LHCN-M2 (cell line): Measurements from ENCODE around the gene NCAM1. TPM values are rescaled to one million over a fixed set of nuclear protein-coding genes. Genes with fewer than 3 reads are reported as not detected.

ENCODE experiments used
- DNase-seq: peaks from one replicate; pipeline ENCODE4 v3.0.0-alpha.2; 2012; ENCODE audit warnings: low read depth
- total RNA-seq: library from RNA; depleted of rRNA; stranded (reverse); fragments of >200 nt; gene quantifications from 2 replicates; pipeline ENCODE4 v1.2.3, GENCODE V29; 2014

Gene NCAM1
- total RNA-seq, 1 experiment from 2014 or later, result 38.7 TPM

DNA sequence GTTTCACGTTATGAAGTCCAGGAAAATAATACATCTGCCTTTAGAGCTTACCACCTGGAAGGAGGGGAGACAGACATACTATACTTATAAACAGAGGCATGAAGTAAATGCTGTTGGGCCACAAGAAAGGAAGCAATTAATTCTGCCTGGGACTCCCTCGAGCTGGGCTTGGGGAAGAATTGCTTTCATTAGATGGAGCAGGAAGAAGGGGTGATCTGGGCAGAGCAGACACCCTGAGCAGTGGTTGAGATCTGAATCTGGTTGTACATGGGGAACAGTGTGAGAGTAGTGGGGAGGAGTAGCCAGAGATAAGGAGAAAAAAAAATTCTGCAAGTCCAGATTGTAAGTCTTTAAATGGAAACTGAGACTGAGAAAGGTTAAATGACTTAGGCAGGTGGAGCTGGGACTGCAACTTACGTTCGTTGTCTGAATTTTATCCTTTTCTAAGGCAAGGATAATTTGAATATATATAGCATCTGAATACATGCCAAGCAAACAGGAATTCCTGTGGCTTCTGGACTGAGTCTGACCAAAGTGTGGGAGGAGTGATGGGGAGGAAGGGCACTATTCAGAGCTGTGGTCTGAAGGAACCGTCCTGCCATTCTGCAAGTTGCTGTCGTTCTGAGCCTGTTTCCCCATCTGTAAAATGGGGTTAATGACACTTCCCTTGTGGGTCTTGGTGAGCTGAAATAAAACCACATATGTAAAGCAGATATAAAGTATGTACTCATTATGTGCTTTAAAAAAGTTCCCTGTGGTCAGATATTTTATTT, 7.9 kb downstream of the NCAM1 start:
- DNase-seq, result peak; percentile 79

DNA sequence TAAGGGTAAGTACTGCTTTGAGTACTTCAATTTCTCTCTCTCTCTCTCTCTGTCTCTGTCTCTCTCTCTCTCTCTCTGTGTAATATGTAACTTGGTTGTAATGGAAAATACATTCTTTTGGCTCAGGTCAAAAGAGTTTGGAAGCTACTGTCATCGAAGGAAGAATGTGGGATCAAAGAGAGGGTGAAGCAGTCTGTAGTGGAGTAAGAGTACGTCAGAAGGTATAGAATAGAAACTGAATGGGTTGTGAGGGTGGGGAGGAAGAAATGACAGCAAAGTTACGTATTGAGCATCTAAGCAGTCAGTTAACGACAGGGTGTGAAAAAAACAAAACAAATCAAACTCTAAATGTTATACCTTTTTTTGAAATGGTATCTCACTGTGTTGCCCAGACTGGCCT, 10.0 kb downstream of the NCAM1 start:
- no peak for DNase-seq

DNA sequence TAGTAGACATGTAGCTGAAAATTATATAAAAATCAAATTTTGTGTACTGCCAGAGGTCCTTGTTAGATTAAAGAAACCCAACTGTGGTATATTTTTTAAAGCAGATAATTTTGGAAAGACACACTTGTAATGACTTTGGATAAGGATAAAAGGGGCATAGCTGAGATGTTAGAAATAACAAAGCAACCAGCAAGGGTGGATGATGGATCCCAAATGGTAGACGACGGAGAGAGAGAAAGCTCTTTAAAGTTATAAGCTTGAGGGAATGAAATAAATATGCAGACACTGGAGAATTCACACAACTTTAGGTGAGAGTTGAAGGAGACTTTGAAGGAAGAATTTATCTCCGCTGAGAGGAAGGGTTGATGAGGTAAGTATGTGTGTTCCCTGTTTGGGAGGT, 10.6 kb downstream of the NCAM1 start:
- DNase-seq, result no peak

DNA sequence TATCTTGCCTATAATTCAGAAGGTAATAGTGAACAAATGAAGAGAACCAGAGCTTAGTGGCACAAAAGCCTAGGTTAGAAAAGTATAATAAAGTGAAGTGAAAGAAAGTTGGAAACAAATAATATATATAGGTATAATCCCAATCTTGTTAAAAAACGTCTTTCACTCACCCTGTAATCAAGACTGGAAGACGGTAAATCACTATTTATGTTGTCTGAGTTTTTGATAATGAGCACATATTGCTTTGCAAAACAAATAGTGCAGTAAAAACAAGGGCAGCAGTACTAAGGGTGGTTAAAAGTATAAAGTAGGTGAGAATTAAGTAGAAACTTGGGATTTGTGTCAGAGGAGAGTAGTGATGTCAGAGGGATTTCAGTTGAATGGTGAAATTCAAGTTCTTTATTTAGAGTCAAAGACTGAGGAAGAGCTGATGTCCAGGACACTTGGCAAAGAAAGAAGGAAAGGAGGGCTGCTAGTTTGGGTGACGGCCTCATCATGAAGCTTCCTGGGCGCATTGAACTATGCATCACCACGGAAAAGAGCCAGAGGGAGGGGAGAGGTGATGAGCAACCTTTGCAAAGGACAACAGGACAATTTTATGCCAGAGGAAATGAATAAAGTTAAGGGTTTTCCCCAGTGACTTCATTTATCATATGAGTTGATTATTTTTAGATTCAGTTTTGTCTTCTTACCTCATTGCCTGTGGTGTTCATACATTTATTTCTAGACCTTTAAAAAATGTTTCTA, 11.4 kb downstream of the NCAM1 start:
- DNase-seq, result no peak

DNA sequence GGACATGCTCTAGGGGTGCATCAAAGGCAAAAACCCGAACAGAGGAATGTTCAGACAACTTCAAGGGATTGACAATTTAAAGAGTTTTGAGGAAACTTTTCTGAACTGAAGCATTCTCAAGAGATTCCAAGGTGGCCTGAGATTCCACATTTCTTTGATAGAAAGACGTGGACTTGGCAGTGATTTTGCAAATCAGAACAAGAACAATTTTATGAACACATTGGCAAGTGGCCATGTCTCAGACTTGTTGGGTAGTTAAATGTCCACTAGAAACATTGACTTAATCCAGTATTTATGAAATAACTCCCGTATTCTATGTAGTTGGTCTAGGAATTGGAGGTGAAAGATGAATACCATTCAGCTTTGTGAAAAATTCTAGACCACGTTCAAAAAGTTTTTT, 13.8 kb downstream of the NCAM1 start:
- no peak for DNase-seq

DNA sequence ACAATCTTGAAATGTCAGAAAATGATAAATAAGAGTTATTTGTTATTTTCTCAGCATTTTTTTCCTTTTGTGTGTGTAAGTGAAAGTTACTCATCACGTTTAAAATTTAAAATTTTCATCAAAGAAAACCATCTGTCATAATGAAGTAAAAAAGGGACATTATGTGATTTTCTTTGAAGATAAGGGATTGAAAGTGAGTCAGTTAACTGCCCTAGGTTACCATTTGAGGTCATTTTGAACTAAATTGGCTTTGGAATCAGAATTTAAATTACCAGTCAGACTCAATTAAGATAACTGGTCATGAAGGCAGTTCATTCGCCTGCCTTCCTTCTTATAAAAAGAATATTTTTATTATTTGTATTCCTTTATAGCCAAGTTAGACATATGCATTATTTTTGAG, 14.3 kb downstream of the NCAM1 start:
- DNase-seq, result no peak

- peak; percentile 84 for DNase-seq
These were observed 16.5 kb downstream of the NCAM1 start for GRCh38 chr11:112977755-112978154.

DNA sequence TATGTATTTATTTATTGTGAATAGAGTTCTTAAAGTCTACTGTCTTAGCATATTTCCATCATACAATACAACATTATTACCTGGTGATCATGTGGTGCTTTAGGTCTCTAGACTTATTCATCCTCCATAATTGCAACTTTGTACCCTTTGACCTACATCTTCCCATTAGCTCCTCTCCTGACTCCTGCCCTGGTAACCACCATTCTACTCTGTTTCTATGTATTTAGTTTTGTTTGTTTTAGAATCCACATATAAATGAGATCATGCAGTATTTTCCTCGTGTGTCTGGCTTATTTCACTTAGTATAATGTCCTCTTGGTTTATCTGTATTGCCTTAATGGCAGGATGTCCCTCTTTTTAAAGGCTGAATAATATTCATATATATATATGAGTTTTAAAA, 22.7 kb downstream of the NCAM1 start:
- no peak for DNase-seq

DNA sequence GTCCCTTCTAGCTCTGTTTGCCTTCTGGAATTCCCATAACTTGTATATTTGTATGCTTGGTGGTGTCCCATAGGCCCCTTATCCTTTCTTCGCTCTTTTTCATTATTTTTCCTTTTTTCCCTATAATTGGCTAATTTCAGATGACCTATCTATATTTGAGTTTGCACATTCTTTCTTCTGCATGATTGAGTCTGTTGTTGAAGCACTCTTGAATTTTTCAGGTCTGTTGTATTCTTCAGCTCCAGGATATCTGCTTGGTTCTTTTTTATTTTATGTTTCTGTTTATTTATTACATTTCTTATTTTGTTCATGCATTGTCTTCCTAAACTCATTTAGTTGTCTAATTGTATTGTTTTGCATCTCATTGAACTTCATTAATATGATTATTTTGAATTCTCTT, 28.0 kb downstream of the NCAM1 start:
- DNase-seq, result no peak

GRCh38 chr11:112993808-112994207, 32.6 kb downstream of the NCAM1 start:
- no peak for DNase-seq

GRCh38 chr11:112995423-112996090, 34.3 kb downstream of the NCAM1 start:
- no peak for DNase-seq

GRCh38 chr11:112996994-112997393, 35.8 kb downstream of the NCAM1 start:
- no peak for DNase-seq

DNA sequence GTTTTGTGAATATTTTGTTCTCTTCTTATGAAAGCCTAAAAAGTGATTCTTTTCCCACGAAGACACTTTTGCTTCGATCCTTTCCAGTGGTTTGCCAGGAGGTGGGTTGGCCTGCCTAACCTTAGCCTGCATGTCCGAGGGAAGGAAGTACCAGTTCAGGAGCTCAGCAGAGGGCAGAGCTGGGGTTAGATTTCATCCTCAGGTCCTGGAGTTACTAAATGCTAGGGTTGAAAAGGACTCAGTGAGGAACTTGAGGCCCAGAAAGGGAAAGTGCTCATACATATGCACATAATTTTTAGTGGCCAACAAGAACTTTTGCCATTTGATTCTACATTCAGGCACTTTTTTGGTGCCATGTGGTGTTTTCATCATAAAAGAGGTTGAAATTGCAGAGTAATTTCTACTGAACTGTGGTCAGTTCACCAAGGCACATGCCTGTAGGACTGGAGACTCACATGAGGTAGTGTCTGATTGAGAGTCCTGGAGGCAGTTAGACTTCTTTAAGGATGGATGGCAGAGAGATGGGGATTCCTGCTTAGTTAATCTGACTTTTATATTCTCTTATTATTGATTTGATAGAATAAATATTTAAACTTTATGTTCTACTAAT, 36.7 kb downstream of the NCAM1 start:
- DNase-seq, result no peak

DNA sequence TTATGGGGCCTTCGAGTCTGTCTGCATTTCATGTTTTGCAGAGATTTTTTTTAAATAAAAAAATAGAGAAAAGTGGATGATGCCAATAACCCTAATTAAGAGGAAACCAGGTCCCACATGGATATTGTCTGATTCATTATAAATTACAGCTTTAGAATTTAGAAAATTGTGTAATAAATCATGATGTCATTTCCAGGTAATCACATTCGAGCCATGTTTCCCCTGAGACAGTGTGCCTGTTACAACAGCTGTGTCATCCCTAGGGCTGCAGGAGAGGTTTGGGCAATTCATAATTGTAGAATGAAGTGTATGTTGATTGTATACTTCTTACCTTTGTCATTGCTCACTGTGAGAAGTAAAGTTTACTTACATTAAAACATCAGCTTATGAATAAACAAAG, 38.3 kb downstream of the NCAM1 start:
- peak; percentile 25 for DNase-seq

DNA sequence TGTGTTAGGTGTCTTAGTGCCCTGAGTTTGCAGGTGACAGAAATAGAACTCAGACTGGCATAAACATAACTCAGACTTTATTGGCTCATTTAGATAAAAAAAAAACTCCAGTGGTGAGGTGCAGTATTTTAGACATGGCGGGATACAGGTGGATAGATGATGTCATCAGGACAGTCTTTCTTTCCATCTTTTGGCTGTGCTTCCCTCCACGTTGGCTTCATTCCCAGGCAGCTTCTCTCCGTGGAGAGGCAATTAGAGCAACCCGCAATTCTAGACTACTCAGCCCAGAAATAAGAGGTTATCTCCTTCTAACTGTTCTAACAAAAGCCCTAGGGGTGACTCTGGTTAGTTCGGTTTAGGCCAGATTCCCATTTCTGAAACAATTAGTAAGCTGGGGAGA, 40.5 kb downstream of the NCAM1 start:
- DNase-seq, result no peak

DNA sequence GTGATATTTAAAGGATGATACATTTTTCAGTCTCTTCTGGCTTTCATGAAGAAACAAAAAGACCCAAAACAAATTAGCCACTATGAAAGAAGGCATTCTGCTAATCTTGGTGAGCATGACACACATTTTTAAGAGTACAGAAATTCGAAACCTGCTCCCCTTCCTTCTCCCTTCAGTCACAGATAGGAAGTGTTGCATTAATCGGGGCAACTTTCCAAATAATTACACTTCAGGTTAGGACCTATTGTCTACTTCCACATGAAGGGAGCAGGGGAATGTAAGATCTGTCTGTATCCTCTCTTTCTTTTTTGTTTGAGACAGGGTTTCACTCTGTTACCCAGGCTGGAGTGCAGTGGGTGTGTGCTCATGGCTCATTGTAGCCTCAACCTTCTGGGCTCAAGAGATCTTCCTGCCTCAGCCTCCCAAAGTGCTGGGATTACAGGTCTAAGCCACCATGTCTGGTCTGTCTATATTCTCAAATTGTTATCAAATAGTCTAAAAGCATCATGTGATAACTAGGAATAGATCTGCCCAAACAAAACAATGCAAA, 45.8 kb downstream of the NCAM1 start:
- no peak for DNase-seq

DNA sequence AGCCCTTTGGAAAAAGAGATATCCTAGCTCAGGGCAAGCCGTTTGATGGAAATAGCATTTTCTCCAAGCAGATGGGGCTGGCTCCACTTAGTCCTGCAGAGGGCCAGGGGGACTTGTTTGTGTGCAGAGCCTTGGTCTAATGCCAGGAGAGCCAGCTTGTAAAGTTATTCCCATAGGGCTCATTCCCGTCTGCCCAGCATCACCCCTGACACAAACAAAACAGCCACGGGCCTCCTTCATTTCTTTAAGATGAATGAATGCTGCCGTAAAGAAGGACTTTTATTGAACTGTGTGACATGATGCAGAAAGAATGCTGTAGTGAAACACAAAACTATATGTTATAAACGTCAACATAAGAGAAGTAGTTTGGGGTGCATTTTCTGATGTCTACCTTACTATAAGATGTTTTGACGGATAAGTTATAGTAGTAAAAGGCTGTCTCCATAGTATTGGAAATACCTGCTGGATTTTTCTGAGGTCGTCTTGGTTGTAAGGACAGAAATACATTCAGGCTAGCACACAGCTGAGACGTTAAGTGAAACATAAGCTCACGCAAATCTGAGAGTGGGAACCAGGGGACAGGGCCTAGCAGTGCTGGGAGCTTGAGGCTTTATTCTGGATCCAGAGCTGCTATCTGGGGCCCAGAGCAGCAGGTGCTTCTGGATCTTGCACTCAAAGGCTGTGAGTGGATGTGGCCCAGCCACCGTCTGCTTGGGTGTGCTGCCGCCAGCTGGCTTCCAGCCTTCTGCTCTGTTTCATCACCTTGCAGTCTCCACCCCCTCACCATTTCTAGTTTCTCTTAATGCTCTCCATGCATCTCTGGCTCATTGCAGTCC, 53.3 kb downstream of the NCAM1 start:
- peak; percentile 64 for DNase-seq

DNA sequence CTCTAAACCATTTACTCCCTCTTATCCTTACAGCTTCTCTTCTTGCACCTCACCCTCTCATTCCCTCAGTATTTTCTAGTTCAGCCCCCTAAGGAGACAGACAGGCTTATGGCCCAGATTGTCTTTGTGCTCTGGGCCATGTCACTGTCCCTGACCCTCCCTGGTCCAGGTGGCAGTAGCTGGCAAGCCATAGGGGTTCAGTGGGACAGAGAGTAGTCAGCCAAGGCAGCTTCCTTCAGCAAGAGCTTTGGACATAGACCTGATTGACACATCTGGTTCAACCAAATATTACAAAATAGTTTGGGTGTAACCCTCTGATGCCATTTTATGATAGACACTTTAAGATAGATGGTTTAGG, 53.9 kb downstream of the NCAM1 start:
- DNase-seq, result no peak

GRCh38 chr11:113016905-113017304, 55.7 kb downstream of the NCAM1 start:
- DNase-seq, result peak; percentile 33

GRCh38 chr11:113018913-113019312, 57.7 kb downstream of the NCAM1 start:
- no peak for DNase-seq

DNA sequence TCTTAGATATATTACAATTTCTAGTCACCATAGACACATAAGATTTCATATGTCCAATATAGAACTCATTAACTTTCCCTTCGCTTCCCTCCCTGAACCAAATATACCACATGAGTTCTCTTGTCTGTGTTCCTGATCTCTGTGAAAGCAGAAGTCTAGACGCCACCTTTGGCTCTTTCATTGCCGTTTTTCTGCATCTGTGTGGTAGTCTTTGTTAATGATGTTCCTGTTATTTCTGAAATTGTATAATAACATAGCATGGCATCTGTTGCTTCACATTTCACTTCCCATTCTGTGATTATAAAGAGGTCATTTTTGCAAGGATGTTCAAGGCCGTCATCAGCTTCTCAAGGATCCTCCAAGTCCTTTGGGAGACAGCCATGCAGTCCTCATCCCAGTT, 58.5 kb downstream of the NCAM1 start:
- no peak for DNase-seq
